Neuron (in vitro differentiated cells): ENCODE data around the gene EML4.

Source experiments
- H2AFZ ChIP-seq: one replicate; pipeline ENCODE4 v1.6.1; 2013; ENCODE audit warnings: low read depth, mild to moderate bottlenecking, inconsistent platforms, low read length, moderate library complexity
- H3K27me3 ChIP-seq: one replicate; pipeline ENCODE4 v1.6.1; 2013; ENCODE audit warnings: low read length; ENCODE audit not compliant: insufficient read depth
- H3K36me3 ChIP-seq: one replicate; pipeline ENCODE4 v1.6.1; 2013; ENCODE audit warnings: low read length; ENCODE audit not compliant: insufficient read depth
- H3K4me1 ChIP-seq: one replicate; pipeline ENCODE4 v1.6.1; 2013; ENCODE audit warnings: low read length; ENCODE audit not compliant: insufficient read depth
- H3K4me3 ChIP-seq: 2 replicates; pipeline ENCODE4 v1.5.1; 2013; ENCODE audit warnings: mild to moderate bottlenecking, low read length, moderate library complexity
- H3K9me3 ChIP-seq: one replicate; pipeline ENCODE4 v1.6.1; 2013; ENCODE audit warnings: low read length

Gene EML4

DNA sequence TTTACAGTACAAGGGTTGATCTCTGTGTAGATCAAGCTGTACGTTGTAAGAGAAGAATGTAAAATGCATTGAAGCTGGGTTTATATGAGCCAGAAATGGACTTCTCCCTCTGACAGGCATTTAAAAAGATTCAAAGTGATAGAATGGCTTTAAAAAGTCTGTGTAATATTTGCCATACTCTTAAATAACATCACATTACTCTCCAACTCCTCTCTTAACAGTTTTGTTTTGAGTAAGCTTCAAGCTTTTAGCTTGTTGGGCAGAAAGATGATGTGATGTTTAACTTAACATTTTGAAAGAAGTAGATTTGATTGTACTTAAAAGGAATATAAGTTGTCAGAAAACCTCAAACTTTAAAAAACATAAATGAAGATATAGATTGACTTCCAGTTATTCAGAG lies 119.7 kb downstream of the EML4 start:
- Histone ChIP-seq H3K27me3 (no peaks in the 10 kb centered on the region), H3K9me3 (no peaks in the 10 kb centered on the region), H3K4me1 (no peaks in the 10 kb centered on the region), H3K36me3 (peaks cover 38% of the 10 kb centered on the region), H3K4me3 (no peak overlapping the region), H2AFZ (no peak overlapping the region)

GRCh38 chr2:42289222-42289621 lies 120.1 kb downstream of the EML4 start:
- Histone ChIP-seq H3K36me3 (peaks cover 37% of the 10 kb centered on the region), H3K4me1 (no peaks in the 10 kb centered on the region), H3K27me3 (no peaks in the 10 kb centered on the region), H2AFZ (no peak overlapping the region), H3K4me3 (no peak overlapping the region), H3K9me3 (no peaks in the 10 kb centered on the region)

- no peaks in the 10 kb centered on the region for H3K4me1 ChIP-seq
- H3K9me3 ChIP-seq = no peaks in the 10 kb centered on the region
- peaks cover 36% of the 10 kb centered on the region for H3K36me3 ChIP-seq
- no peaks in the 10 kb centered on the region for H3K27me3 ChIP-seq
- H3K4me3 ChIP-seq = no peak overlapping the region
- no peak overlapping the region for H2AFZ ChIP-seq
Measured at GRCh38 chr2:42290005-42290404, 120.9 kb downstream of the EML4 start.

DNA sequence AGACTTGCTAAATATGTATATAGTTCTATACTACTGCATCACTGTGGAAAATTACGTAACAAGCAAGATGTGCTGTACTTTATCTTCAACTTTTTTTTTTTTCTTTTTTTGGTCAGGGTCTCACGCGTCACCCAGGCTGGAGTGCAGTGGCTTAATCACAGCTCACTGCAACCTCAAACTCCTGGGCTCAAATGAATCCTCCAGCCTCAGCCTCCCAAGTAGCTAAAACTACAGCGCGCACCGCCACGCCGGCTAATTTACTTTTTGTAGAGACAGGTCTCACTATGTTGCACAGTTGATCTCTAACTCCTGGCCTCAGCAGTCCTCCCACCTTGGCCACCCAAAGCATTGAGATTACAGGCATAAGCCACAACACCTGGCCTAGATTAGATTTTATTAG lies 123.9 kb downstream of the EML4 start:
- no peaks in the 10 kb centered on the region for H3K9me3 ChIP-seq
- H3K4me1 ChIP-seq = no peaks in the 10 kb centered on the region
- no peak overlapping the region for H2AFZ ChIP-seq
- no peaks in the 10 kb centered on the region for H3K27me3 ChIP-seq
- H3K36me3 ChIP-seq = peaks cover 43% of the 10 kb centered on the region
- H3K4me3 ChIP-seq = no peak overlapping the region

- Histone ChIP-seq H3K4me3 (no peak overlapping the region), H3K27me3 (no peaks in the 10 kb centered on the region), H2AFZ (no peak overlapping the region), H3K36me3 (peaks cover 39% of the 10 kb centered on the region), H3K9me3 (no peaks in the 10 kb centered on the region), H3K4me1 (no peaks in the 10 kb centered on the region)
Measured at GRCh38 chr2:42296226-42296625, 127.1 kb downstream of the EML4 start.

DNA sequence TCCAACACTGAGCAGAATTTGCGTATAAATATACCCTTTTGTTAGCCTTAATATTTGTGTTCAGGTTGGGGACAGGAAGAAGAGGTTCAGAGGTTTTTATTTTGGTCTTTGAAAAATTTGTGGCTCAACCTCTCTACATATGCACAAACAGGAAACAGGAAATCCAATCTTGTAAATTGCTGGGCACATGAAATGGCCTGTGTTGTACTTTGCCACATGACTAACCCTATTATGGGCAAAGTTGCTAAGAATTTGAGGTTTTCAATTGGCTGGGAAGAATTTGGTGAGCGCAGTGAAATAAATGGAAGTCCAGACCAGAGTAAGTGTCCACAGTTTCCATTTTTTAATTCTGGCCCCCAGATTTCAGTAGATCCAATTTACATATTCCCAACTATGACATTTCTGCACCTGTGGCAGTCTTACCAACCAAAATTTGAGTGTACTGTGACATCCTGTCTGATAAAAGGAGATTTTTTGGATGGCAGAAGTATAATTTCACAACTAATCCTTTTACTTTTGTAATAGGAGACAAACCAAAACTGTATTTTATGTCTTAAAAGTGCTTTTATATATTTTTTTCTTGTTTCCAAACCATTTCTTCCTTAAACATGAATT lies 128.3 kb downstream of the EML4 start:
- H2AFZ ChIP-seq = no peak overlapping the region
- peaks cover 38% of the 10 kb centered on the region for H3K36me3 ChIP-seq
- H3K4me1 ChIP-seq = no peaks in the 10 kb centered on the region
- H3K4me3 ChIP-seq = no peak overlapping the region
- no peaks in the 10 kb centered on the region for H3K9me3 ChIP-seq
- H3K27me3 ChIP-seq = no peaks in the 10 kb centered on the region

- Histone ChIP-seq H3K4me1 (no peaks in the 10 kb centered on the region), H2AFZ (no peak overlapping the region), H3K27me3 (no peaks in the 10 kb centered on the region), H3K9me3 (no peaks in the 10 kb centered on the region), H3K4me3 (no peak overlapping the region), H3K36me3 (peaks cover 43% of the 10 kb centered on the region)
Measured at GRCh38 chr2:42298132-42298531, 129.0 kb downstream of the EML4 start.

DNA sequence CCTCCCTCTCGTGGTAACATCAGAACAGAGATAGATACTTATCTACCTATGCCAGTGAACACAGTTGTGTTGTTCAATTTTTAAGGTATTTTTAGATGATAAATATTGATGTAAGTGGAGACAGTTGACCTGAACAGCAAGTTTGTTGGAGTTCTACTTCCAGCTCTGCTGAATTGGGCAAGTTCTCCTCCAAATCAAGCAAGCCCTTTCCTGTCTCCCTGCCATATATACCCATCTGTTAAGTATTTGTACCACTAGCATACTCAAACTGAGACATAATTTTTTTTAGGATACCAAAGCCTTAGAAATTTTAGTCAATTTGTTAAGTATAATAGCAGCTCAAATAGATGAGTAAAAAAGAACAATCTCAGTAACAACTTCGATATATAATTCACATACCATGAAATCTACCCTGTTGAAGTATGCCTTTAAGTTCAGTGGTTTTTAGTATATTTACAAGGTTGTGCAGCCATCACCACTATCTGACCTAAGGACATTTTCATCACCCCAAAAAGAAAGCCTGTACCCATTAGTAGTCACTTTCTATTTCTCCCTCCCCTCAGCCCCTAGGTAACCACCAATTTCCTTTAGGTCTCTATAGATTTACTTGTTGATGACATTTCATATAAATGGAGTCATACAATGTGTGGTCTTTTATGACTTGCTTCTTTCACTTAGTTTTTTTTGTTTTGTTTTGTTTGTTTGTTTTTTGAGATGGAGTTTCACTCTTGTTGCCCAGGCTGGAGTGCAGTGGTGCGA lies 130.0 kb downstream of the EML4 start:
- Histone ChIP-seq H2AFZ (no peak overlapping the region), H3K4me3 (no peak overlapping the region), H3K36me3 (peaks cover 51% of the 10 kb centered on the region), H3K27me3 (no peaks in the 10 kb centered on the region), H3K9me3 (no peaks in the 10 kb centered on the region), H3K4me1 (no peaks in the 10 kb centered on the region)

GRCh38 chr2:42300527-42300926 lies 131.4 kb downstream of the EML4 start:
- no peaks in the 10 kb centered on the region for H3K4me1 ChIP-seq
- H3K36me3 ChIP-seq = peaks cover 52% of the 10 kb centered on the region
- H3K27me3 ChIP-seq = no peaks in the 10 kb centered on the region
- H3K9me3 ChIP-seq = no peaks in the 10 kb centered on the region
- no peak overlapping the region for H2AFZ ChIP-seq
- H3K4me3 ChIP-seq = no peak overlapping the region

DNA sequence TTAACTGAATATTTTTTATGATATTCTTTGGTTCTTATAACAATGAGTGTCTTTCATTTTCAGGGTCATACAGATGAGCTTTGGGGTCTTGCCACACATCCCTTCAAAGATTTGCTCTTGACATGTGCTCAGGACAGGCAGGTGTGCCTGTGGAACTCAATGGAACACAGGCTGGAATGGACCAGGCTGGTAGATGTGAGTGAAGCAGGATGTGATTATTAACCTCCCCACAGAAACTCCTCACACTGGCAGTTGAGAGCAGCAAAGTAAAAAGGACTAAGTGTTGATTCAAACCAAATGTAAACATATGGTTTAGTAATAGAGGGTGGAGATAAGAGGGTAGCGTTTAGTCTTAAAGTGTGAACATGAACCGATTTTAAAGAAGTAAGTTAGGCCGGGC lies 134.1 kb downstream of the EML4 start:
- H3K4me3 ChIP-seq = no peak overlapping the region
- H3K27me3 ChIP-seq = no peaks in the 10 kb centered on the region
- H3K4me1 ChIP-seq = no peaks in the 10 kb centered on the region
- no peak overlapping the region for H2AFZ ChIP-seq
- H3K9me3 ChIP-seq = no peaks in the 10 kb centered on the region
- H3K36me3 ChIP-seq = peaks cover 43% of the 10 kb centered on the region

- H3K27me3 ChIP-seq = no peaks in the 10 kb centered on the region
- no peaks in the 10 kb centered on the region for H3K9me3 ChIP-seq
- H3K4me1 ChIP-seq = no peaks in the 10 kb centered on the region
- H2AFZ ChIP-seq = no peak overlapping the region
- no peak overlapping the region for H3K4me3 ChIP-seq
- H3K36me3 ChIP-seq = peaks cover 42% of the 10 kb centered on the region
Measured at GRCh38 chr2:42304059-42304713, 135.0 kb downstream of the EML4 start.

DNA sequence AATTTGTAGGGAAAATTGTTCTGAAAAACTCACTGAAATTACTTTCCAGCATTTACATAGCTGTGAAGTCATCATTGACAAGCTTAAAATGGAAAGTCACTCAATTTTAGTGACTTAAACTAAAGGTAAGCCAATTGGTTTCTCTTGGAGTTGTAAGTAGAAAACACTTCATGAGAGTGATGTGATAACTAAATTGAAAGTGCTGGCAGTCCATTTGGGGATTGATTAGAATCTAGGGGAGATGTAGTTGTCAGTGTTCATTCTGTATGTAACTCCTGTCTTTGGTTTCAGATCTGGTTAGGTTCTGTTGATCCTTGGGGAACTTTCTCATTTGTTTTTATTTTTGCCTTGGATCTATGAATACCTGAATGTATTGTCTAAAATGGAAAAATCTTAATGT lies 138.0 kb downstream of the EML4 start:
- Histone ChIP-seq H3K36me3 (peaks cover 32% of the 10 kb centered on the region), H3K4me1 (no peaks in the 10 kb centered on the region), H2AFZ (no peak overlapping the region), H3K9me3 (no peaks in the 10 kb centered on the region), H3K4me3 (no peak overlapping the region), H3K27me3 (no peaks in the 10 kb centered on the region)

- Histone ChIP-seq H3K4me3 (no peak overlapping the region), H3K27me3 (no peaks in the 10 kb centered on the region), H3K4me1 (no peaks in the 10 kb centered on the region), H3K9me3 (no peaks in the 10 kb centered on the region), H2AFZ (no peak overlapping the region), H3K36me3 (peaks cover 16% of the 10 kb centered on the region)
Measured at GRCh38 chr2:42309366-42309765, 140.2 kb downstream of the EML4 start.
